Neural progenitor cell (in vitro differentiated cells): ENCODE results near the gene SREK1. TPM values are rescaled to one million over a fixed set of nuclear protein-coding genes. Genes with fewer than 3 reads are reported as not detected.
A peak's percentile ranks its signal among the peaks of the same experiment; 100 is the strongest.

Experiments
- DNase-seq: peaks from one replicate; pipeline ENCODE4 v3.0.0-alpha.2; 2016; ENCODE audit warnings: low spot score
- H2AFZ ChIP-seq: fragments of 200-600 bp; sonication (generic); replicated peaks from 2 replicates; pipeline ENCODE4 v1.6.1; 2016; ENCODE audit warnings: antibody characterized with exemption
- H3F3A ChIP-seq: fragments of 200-600 bp; sonication (generic); 2 replicates; pipeline ENCODE4 v1.6.1; 2016; ENCODE audit warnings: antibody characterized with exemption, low read depth
- H3K27ac ChIP-seq: fragments of 200-600 bp; sonication (generic); 2 replicates; pipeline ENCODE4 v1.5.1; 2016; ENCODE audit warnings: mild to moderate bottlenecking
- H3K27me3 ChIP-seq: fragments of 200-600 bp; sonication (generic); 2 replicates; pipeline ENCODE4 v1.6.1; 2016; ENCODE audit warnings: mild to moderate bottlenecking, moderate library complexity
- H3K36me3 ChIP-seq: fragments of 200-600 bp; sonication (generic); 2 replicates; pipeline ENCODE4 v1.5.1; 2016
- H3K4me1 ChIP-seq: fragments of 200-600 bp; sonication (generic); 2 replicates; pipeline ENCODE4 v1.6.1; 2016; ENCODE audit warnings: mixed run types
- H3K4me2 ChIP-seq: fragments of 200-600 bp; sonication (generic); 2 replicates; pipeline ENCODE4 v1.6.1; 2016
- H3K4me3 ChIP-seq: fragments of 200-600 bp; sonication (generic); 2 replicates; pipeline ENCODE4 v1.5.1; 2016
- H3K79me2 ChIP-seq: fragments of 200-600 bp; sonication (generic); 2 replicates; pipeline ENCODE4 v1.6.1; 2016; ENCODE audit warnings: low read depth
- H3K9ac ChIP-seq: fragments of 200-600 bp; sonication (generic); 2 replicates; pipeline ENCODE4 v1.6.1; 2016
- H3K9me3 ChIP-seq: fragments of 200-600 bp; sonication (generic); 2 replicates; pipeline ENCODE4 v1.5.1; 2016; ENCODE audit warnings: low read depth
- H4K20me1 ChIP-seq: fragments of 200-600 bp; sonication (generic); 2 replicates; pipeline ENCODE4 v1.6.1; 2016; ENCODE audit warnings: low read depth
- H3K27ac Mint-ChIP-seq: 3 replicates; pipeline ENCODE4 v1.8.0; 2021; ENCODE audit warnings: mixed read lengths
- H3K27me3 Mint-ChIP-seq: 2 replicates; pipeline ENCODE4 v1.8.0; 2022; ENCODE audit warnings: low read depth, mild to moderate bottlenecking, inconsistent platforms, moderate library complexity, mixed read lengths; ENCODE audit not compliant: insufficient read depth
- H3K36me3 Mint-ChIP-seq: 3 replicates; pipeline ENCODE4 v1.8.0; 2021; ENCODE audit warnings: mixed read lengths
- H3K4me1 Mint-ChIP-seq: 3 replicates; pipeline ENCODE4 v1.8.0; 2021; ENCODE audit warnings: mixed read lengths
- H3K4me3 Mint-ChIP-seq: 3 replicates; pipeline ENCODE4 v1.8.0; 2021; ENCODE audit warnings: mild to moderate bottlenecking, moderate library complexity, mixed read lengths
- H3K9me3 Mint-ChIP-seq: 3 replicates; pipeline ENCODE4 v1.8.0; 2020; ENCODE audit warnings: mixed read lengths
- EZH2 ChIP-seq: fragments of 200-600 bp; sonication (generic); IDR thresholded peaks from 2 replicates; pipeline ENCODE4 v1.6.1; 2017; ENCODE audit warnings: antibody characterized with exemption, mild to moderate bottlenecking, moderate library complexity
- EZH2phosphoT487 ChIP-seq: fragments of 200-600 bp; sonication (generic); IDR thresholded peaks from 2 replicates; pipeline ENCODE4 v1.6.1; 2017; ENCODE audit warnings: antibody characterized with exemption
- total RNA-seq: library from RNA; depleted of rRNA; stranded (reverse); fragments of >200 nt; gene quantifications from 2 replicates; pipeline ENCODE4 v1.2.3, GENCODE V29; 2015; ENCODE audit warnings: low replicate concordance
- TF ChIP-seq, protein P1 (sequence below): fragments of 200-600 bp; sonication (generic); IDR thresholded peaks from 2 replicates; pipeline ENCODE4 v1.5.1; 2017; ENCODE audit warnings: antibody characterized with exemption, mild to moderate bottlenecking

The SREK1 gene
- total RNA-seq, 1 donor from 2014 or later, result 95.6 TPM

- Histone ChIP-seq H3K36me3 (peaks cover 35% of the 10 kb centered on the region), H4K20me1 (peaks cover 3% of the 10 kb centered on the region), H2AFZ (no peak overlapping the region), H3K4me3 (no peak overlapping the region), H3K27ac (no peak overlapping the region), H3K79me2 (peaks cover 7% of the 10 kb centered on the region), H3K4me2 (no peak overlapping the region), H3K9me3 (no peaks in the 10 kb centered on the region), H3K27me3 (no peaks in the 10 kb centered on the region), H3K4me1 (no peaks in the 10 kb centered on the region), H3F3A (peaks cover 21% of the 10 kb centered on the region), H3K9ac (no peak overlapping the region)
- peaks cover 21% of the 10 kb centered on the region for H3K36me3 Mint-ChIP-seq
- no peaks in the 10 kb centered on the region for H3K27me3 Mint-ChIP-seq
- H3K4me3 Mint-ChIP-seq, result no peak overlapping the region
- no peaks in the 10 kb centered on the region for H3K9me3 Mint-ChIP-seq
- H3K27ac Mint-ChIP-seq, result no peak overlapping the region
- peak; percentile 61 for DNase-seq
- peaks cover 2% of the 10 kb centered on the region for H3K4me1 Mint-ChIP-seq
- TF ChIP-seq, protein P1, sequence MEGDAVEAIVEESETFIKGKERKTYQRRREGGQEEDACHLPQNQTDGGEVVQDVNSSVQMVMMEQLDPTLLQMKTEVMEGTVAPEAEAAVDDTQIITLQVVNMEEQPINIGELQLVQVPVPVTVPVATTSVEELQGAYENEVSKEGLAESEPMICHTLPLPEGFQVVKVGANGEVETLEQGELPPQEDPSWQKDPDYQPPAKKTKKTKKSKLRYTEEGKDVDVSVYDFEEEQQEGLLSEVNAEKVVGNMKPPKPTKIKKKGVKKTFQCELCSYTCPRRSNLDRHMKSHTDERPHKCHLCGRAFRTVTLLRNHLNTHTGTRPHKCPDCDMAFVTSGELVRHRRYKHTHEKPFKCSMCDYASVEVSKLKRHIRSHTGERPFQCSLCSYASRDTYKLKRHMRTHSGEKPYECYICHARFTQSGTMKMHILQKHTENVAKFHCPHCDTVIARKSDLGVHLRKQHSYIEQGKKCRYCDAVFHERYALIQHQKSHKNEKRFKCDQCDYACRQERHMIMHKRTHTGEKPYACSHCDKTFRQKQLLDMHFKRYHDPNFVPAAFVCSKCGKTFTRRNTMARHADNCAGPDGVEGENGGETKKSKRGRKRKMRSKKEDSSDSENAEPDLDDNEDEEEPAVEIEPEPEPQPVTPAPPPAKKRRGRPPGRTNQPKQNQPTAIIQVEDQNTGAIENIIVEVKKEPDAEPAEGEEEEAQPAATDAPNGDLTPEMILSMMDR, result peak; percentile 70
- no peak for TF ChIP-seq EZH2
Measured at GRCh38 chr5:66171349-66172344, 27.5 kb downstream of the SREK1 start.

DNA sequence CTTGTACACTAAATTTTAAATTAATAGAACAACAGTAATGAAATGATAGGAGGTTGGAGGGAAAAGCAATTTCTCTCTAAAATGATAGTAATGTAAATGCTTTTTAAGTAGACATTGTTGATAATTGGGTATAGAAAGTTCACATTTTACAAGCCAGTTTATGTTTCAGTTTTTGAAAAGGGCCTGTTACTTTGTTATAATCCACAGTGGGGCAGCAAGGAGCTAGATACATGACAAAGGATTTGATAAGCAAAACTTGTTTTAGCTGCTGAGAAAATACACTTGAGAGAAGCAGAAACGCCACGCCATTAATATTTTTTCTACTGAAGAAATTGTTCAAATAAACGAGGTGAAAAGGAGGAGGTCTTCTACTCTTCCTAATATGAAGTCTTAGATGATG lies 30.2 kb downstream of the SREK1 start:
- Histone ChIP-seq H3K36me3 (peaks cover 49% of the 10 kb centered on the region), H3F3A (peaks cover 25% of the 10 kb centered on the region), H3K9me3 (no peaks in the 10 kb centered on the region), H3K27me3 (no peaks in the 10 kb centered on the region), H3K4me2 (no peak overlapping the region), H4K20me1 (no peaks in the 10 kb centered on the region), H3K27ac (no peak overlapping the region), H3K4me1 (no peaks in the 10 kb centered on the region), H3K9ac (no peak overlapping the region), H3K79me2 (peaks cover 7% of the 10 kb centered on the region), H3K4me3 (no peak overlapping the region), H2AFZ (no peak overlapping the region)
- Mint-ChIP-seq H3K4me1 (peaks cover 2% of the 10 kb centered on the region), H3K4me3 (no peak overlapping the region), H3K27ac (no peak overlapping the region), H3K36me3 (peaks cover 37% of the 10 kb centered on the region), H3K27me3 (no peaks in the 10 kb centered on the region), H3K9me3 (no peaks in the 10 kb centered on the region)
- DNase-seq, result no peak
- TF ChIP-seq EZH2phosphoT487, result no peak
- TF ChIP-seq, protein P1, result peak; percentile 35

GRCh38 chr5:66178799-66179198 lies 34.7 kb downstream of the SREK1 start:
- no peak for DNase-seq
- peaks cover 8% of the 10 kb centered on the region for H3F3A ChIP-seq
- H3K9me3 ChIP-seq, result no peaks in the 10 kb centered on the region
- H3K9me3 Mint-ChIP-seq, result no peaks in the 10 kb centered on the region
- no peaks in the 10 kb centered on the region for H3K4me1 Mint-ChIP-seq
- H3K27ac ChIP-seq, result no peak overlapping the region
- H3K4me3 ChIP-seq, result no peak overlapping the region
- peaks cover 33% of the 10 kb centered on the region for H3K36me3 ChIP-seq
- peaks cover 2% of the 10 kb centered on the region for H3K27me3 Mint-ChIP-seq
- no peak overlapping the region for H3K9ac ChIP-seq
- no peak overlapping the region for H3K27ac Mint-ChIP-seq
- no peak overlapping the region for H3K4me2 ChIP-seq
- H3K79me2 ChIP-seq, result peaks cover 7% of the 10 kb centered on the region
- peaks cover 45% of the 10 kb centered on the region for H3K36me3 Mint-ChIP-seq
- H3K4me3 Mint-ChIP-seq, result no peak overlapping the region
- H4K20me1 ChIP-seq, result no peaks in the 10 kb centered on the region
- no peaks in the 10 kb centered on the region for H3K4me1 ChIP-seq
- no peak overlapping the region for H2AFZ ChIP-seq
- H3K27me3 ChIP-seq, result no peaks in the 10 kb centered on the region
- TF ChIP-seq EZH2phosphoT487, result no peak
- TF ChIP-seq, protein P1, result no peak
- no peak for TF ChIP-seq EZH2
